Measurements from ENCODE around the gene DDX10.

DNA sequence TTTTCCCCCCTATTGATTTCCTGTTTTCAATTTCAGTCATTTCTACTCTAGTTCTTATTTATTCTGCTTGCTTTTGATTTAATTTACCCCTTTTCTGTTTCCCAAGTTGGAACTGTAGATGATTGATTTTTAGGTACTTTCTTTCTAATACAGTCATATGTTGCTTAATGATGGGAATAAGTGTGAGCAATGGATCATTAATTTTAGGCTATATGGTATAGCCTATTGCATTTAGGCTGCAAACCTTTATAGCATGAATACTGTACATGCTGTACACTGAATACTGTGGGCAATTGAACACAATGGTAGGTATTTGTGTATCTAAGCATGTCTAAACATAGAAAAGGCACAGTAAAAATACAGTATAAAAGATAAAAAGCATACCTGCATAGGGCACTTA lies 44.9 kb downstream of the DDX10 start:
- TF ChIP-seq CTCF (IDR thresholded peaks at IDR 0.05; ENCODE audit: insufficient read depth, low read length) (no peak), POLR2AphosphoS5 (IDR thresholded peaks at IDR 0.05; ENCODE audit: low read depth) (no peak), SPI1 (IDR thresholded peaks at IDR 0.05; ENCODE audit: borderline replicate concordance, low read depth) (no peak), GABPA (IDR thresholded peaks at IDR 0.05; ENCODE audit: low read depth) (no peak)
- TF ChIP-seq, protein P1, sequence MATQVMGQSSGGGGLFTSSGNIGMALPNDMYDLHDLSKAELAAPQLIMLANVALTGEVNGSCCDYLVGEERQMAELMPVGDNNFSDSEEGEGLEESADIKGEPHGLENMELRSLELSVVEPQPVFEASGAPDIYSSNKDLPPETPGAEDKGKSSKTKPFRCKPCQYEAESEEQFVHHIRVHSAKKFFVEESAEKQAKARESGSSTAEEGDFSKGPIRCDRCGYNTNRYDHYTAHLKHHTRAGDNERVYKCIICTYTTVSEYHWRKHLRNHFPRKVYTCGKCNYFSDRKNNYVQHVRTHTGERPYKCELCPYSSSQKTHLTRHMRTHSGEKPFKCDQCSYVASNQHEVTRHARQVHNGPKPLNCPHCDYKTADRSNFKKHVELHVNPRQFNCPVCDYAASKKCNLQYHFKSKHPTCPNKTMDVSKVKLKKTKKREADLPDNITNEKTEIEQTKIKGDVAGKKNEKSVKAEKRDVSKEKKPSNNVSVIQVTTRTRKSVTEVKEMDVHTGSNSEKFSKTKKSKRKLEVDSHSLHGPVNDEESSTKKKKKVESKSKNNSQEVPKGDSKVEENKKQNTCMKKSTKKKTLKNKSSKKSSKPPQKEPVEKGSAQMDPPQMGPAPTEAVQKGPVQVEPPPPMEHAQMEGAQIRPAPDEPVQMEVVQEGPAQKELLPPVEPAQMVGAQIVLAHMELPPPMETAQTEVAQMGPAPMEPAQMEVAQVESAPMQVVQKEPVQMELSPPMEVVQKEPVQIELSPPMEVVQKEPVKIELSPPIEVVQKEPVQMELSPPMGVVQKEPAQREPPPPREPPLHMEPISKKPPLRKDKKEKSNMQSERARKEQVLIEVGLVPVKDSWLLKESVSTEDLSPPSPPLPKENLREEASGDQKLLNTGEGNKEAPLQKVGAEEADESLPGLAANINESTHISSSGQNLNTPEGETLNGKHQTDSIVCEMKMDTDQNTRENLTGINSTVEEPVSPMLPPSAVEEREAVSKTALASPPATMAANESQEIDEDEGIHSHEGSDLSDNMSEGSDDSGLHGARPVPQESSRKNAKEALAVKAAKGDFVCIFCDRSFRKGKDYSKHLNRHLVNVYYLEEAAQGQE (IDR thresholded peaks at IDR 0.05; ENCODE audit: insufficient replicate concordance, low read depth), result no peak

Measured in HL-60 (cell line).